DOHH2 (cell line): ENCODE measurements around the gene SIX3.

ENCODE experiments used
- EZH2phosphoT487 ChIP-seq: fragments of 200-600 bp; sonication (generic); IDR thresholded peaks from 2 replicates; pipeline ENCODE4 v1.6.1; 2017; ENCODE audit warnings: borderline replicate concordance, mild to moderate bottlenecking, antibody characterized with exemption, low read length, moderate library complexity, mixed read lengths
- TF ChIP-seq, protein P1 (sequence below): fragments of 200-600 bp; sonication (generic); IDR thresholded peaks from one replicate; pipeline ENCODE4 v1.5.1; 2014; ENCODE audit warnings: antibody characterized with exemption, mild to moderate bottlenecking, low read depth, low read length; ENCODE audit not compliant: poor library complexity, severe bottlenecking

DNA sequence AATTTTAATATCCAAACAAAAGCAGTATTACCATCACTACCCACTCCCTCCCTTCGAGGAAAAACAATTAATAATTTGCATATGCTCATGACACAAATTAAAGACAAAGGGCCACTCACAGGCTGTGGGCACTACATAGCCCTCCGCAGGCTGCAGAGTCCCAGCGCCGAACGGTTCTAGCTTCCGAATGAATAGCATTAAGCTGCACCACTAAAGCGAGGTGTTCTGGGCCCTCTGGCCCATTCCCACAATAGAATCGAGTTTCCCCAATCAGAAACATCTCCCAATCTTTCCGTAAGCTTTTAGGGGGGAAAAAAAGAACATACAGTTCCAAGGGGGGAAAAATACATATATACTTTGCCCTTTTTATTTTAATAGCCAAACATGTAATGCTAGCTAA lies 14.5 kb upstream of the SIX3 start:
- TF ChIP-seq EZH2phosphoT487, result no peak
- TF ChIP-seq, protein P1, sequence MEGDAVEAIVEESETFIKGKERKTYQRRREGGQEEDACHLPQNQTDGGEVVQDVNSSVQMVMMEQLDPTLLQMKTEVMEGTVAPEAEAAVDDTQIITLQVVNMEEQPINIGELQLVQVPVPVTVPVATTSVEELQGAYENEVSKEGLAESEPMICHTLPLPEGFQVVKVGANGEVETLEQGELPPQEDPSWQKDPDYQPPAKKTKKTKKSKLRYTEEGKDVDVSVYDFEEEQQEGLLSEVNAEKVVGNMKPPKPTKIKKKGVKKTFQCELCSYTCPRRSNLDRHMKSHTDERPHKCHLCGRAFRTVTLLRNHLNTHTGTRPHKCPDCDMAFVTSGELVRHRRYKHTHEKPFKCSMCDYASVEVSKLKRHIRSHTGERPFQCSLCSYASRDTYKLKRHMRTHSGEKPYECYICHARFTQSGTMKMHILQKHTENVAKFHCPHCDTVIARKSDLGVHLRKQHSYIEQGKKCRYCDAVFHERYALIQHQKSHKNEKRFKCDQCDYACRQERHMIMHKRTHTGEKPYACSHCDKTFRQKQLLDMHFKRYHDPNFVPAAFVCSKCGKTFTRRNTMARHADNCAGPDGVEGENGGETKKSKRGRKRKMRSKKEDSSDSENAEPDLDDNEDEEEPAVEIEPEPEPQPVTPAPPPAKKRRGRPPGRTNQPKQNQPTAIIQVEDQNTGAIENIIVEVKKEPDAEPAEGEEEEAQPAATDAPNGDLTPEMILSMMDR, result no peak
